GM23338 (cell line): ENCODE data around the gene GPD2.

Experiments used
- CREB1 ChIP-seq: fragments of 250-450 bp; sonication (Bioruptor Pico); IDR thresholded peaks from 2 replicates; pipeline ENCODE4 v1.5.0; 2020; ENCODE audit warnings: low read depth, mild to moderate bottlenecking, moderate library complexity
- ETS1 ChIP-seq: IDR thresholded peaks from 2 replicates; pipeline ENCODE4 v1.6.1; 2016; ENCODE audit warnings: antibody characterized with exemption
- EZH2 ChIP-seq: fragments of 200-600 bp; sonication (generic); IDR thresholded peaks from one replicate; pipeline ENCODE4 v1.8.0; 2017; ENCODE audit warnings: antibody characterized with exemption, mild to moderate bottlenecking, low read depth; ENCODE audit not compliant: unreplicated experiment
- EZH2phosphoT487 ChIP-seq: fragments of 200-600 bp; sonication (generic); IDR thresholded peaks from one replicate; pipeline ENCODE4 v1.8.1; 2018; ENCODE audit warnings: antibody characterized with exemption; ENCODE audit not compliant: unreplicated experiment
- POLR2AphosphoS5 ChIP-seq: IDR thresholded peaks from 2 replicates; pipeline ENCODE4 v1.6.1; 2016; ENCODE audit warnings: antibody characterized with exemption, low read depth
- ZNF114 ChIP-seq: fragments of 250-450 bp; sonication (Bioruptor Pico); IDR thresholded peaks from 2 replicates; pipeline ENCODE4 v1.5.0; 2020; ENCODE audit warnings: mild to moderate bottlenecking, moderate library complexity
- TF ChIP-seq, protein P1 (sequence below), 2 experiments: fragments of 200-600 bp in 1 of 2; sonication (generic) in 1 of 2; conservative IDR thresholded peaks; 2 replicates each; pipeline versions ENCODE4 v1.5.1 to v1.6.1; 2016 to 2017; ENCODE audit warnings: antibody characterized with exemption in 2 of 2, low read depth in 2 of 2, mild to moderate bottlenecking in 2 of 2, moderate library complexity in 1 of 2
- TF ChIP-seq, protein P2 (sequence below): IDR thresholded peaks from one replicate; pipeline ENCODE4 v1.6.1; 2018; ENCODE audit warnings: antibody characterized with exemption; ENCODE audit not compliant: unreplicated experiment

DNA sequence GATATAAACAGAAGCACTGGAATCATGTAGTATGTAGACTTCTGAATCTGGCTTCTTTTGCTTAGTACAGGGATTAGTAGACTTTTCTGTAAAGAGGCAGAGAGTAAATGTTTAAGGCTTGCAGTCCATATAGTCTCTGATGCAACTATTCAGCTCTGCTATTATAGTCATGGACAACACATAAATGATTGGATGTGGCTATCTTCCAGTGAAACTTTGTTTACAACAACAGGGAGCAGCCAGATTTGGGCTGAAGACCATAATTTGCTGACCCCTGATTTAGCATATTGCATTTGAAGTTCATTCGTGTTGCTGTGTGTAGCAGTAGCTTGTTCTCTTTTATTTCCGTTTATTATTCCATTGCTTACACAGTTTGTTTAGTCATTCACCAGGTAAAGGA is 55.0 kb downstream of the GPD2 start:
- TF ChIP-seq, protein P1, sequence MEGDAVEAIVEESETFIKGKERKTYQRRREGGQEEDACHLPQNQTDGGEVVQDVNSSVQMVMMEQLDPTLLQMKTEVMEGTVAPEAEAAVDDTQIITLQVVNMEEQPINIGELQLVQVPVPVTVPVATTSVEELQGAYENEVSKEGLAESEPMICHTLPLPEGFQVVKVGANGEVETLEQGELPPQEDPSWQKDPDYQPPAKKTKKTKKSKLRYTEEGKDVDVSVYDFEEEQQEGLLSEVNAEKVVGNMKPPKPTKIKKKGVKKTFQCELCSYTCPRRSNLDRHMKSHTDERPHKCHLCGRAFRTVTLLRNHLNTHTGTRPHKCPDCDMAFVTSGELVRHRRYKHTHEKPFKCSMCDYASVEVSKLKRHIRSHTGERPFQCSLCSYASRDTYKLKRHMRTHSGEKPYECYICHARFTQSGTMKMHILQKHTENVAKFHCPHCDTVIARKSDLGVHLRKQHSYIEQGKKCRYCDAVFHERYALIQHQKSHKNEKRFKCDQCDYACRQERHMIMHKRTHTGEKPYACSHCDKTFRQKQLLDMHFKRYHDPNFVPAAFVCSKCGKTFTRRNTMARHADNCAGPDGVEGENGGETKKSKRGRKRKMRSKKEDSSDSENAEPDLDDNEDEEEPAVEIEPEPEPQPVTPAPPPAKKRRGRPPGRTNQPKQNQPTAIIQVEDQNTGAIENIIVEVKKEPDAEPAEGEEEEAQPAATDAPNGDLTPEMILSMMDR (conservative IDR thresholded peaks at IDR 0.05; ENCODE audit: low read depth in 2 of 2) = no peak
- TF ChIP-seq POLR2AphosphoS5 (no peak), EZH2phosphoT487 (no peak), CREB1 (no peak), ZNF114 (CRISPR knock-in tag) (no peak), EZH2 (no peak), ETS1 (no peak)
- TF ChIP-seq, protein P2, sequence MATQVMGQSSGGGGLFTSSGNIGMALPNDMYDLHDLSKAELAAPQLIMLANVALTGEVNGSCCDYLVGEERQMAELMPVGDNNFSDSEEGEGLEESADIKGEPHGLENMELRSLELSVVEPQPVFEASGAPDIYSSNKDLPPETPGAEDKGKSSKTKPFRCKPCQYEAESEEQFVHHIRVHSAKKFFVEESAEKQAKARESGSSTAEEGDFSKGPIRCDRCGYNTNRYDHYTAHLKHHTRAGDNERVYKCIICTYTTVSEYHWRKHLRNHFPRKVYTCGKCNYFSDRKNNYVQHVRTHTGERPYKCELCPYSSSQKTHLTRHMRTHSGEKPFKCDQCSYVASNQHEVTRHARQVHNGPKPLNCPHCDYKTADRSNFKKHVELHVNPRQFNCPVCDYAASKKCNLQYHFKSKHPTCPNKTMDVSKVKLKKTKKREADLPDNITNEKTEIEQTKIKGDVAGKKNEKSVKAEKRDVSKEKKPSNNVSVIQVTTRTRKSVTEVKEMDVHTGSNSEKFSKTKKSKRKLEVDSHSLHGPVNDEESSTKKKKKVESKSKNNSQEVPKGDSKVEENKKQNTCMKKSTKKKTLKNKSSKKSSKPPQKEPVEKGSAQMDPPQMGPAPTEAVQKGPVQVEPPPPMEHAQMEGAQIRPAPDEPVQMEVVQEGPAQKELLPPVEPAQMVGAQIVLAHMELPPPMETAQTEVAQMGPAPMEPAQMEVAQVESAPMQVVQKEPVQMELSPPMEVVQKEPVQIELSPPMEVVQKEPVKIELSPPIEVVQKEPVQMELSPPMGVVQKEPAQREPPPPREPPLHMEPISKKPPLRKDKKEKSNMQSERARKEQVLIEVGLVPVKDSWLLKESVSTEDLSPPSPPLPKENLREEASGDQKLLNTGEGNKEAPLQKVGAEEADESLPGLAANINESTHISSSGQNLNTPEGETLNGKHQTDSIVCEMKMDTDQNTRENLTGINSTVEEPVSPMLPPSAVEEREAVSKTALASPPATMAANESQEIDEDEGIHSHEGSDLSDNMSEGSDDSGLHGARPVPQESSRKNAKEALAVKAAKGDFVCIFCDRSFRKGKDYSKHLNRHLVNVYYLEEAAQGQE = no peak
